ENCODE results near the gene WDR1.

GRCh38 chr4:10144966-10145365 is 28.4 kb upstream of the WDR1 start:
- no peak for TF ChIP-seq CSDC2 (CRISPR knock-in tag; IDR thresholded peaks at IDR 0.05)
- TF ChIP-seq PATZ1 (CRISPR knock-in tag; IDR thresholded peaks at IDR 0.05; ENCODE audit: borderline replicate concordance), result no peak
